Heart left ventricle (tissue), 16 donors: Measurements from ENCODE around the gene PLEKHG4B. TPM values are rescaled to one million over a fixed set of nuclear protein-coding genes. Genes with fewer than 3 reads are reported as not detected.

Experiments used
- ATAC-seq, 4 donors: fragments of 200-7000 bp; cut with Tn5 transposase; one replicate each; pipeline ENCODE4 v1.9.1; 2020 to 2022; ENCODE audit warnings: moderate library complexity in 4 of 4, mild to moderate bottlenecking in 3 of 4, moderate number of reproducible peaks in 1 of 4
- DNase-seq, 5 donors: peaks; one replicate each; pipeline ENCODE4 v3.0.0-alpha.2; 2020
- H3K27ac ChIP-seq, 12 donors: fragments of 200-600 bp; sonication (generic) in 4 of 12; one replicate each; pipeline versions ENCODE4 v1.5.0 to v1.8.0; 2016 to 2022; ENCODE audit warnings: mild to moderate bottlenecking in 2 of 12
- H3K27me3 ChIP-seq, 9 donors: fragments of 200-600 bp; sonication (generic) in 2 of 9; one replicate each; pipeline versions ENCODE4 v1.5.1 to v1.8.0; 2016 to 2022; ENCODE audit warnings: mild to moderate bottlenecking in 3 of 9
- H3K36me3 ChIP-seq, 9 donors: fragments of 200-600 bp; sonication (generic) in 2 of 9; one replicate each; pipeline versions ENCODE4 v1.5.0 to v1.8.0; 2018 to 2022; ENCODE audit warnings: mild to moderate bottlenecking in 2 of 9
- H3K4me1 ChIP-seq, 12 donors: fragments of 200-600 bp; sonication (generic) in 4 of 12; one replicate each; pipeline versions ENCODE4 v1.5.0 to v1.8.0; 2016 to 2022; ENCODE audit warnings: mild to moderate bottlenecking in 3 of 12
- H3K4me3 ChIP-seq, 12 donors: fragments of 200-600 bp; sonication (generic) in 4 of 12; one replicate each; pipeline versions ENCODE4 v1.5.0 to v1.8.0; 2017 to 2022; ENCODE audit warnings: mild to moderate bottlenecking in 9 of 12, moderate library complexity in 4 of 12
- H3K9me3 ChIP-seq, 12 donors: fragments of 200-600 bp; sonication (generic) in 4 of 12; one replicate each; pipeline versions ENCODE4 v1.5.0 to v1.8.0; 2016 to 2022; ENCODE audit warnings: mild to moderate bottlenecking in 1 of 12
- CTCF ChIP-seq, 12 donors: fragments of 200-600 bp; sonication (generic) in 4 of 12; IDR thresholded peaks; one replicate each; pipeline versions ENCODE4 v1.5.0 to v1.8.0; 2018 to 2022; ENCODE audit warnings: antibody characterized with exemption in 12 of 12, mild to moderate bottlenecking in 5 of 12
- POLR2A ChIP-seq, 2 donors: fragments of 450-650 bp; IDR thresholded peaks; one replicate each; pipeline ENCODE4 v1.6.1; 2017; ENCODE audit warnings: antibody characterized with exemption in 2 of 2, mild to moderate bottlenecking in 2 of 2, moderate library complexity in 2 of 2
- WGBS, 4 donors: extraction: QIAGEN DNeasy Blood & Tissue Kit in 2 of 4; methylation state at CpG; one replicate each; pipeline versions ENCODE4 v1.1.5 to v1.1.7; 2013 to 2018; 5-methylcytosine and 5-hydroxymethylcytosine counted together
- intact Hi-C, 10 donors: fragments of 100-400 bp; cut with DNase I; formaldehyde crosslinking; loops; one replicate each; pipeline versions ENCODE4 v1.11.1 to v1.14.2; 2022
- polyA plus RNA-seq, 2 donors: library from polyadenylated mRNA; stranded (reverse); fragments of 200-250 nt; gene quantifications; one replicate each; pipeline ENCODE4 v1.2.3, GENCODE V29; 2013
- total RNA-seq, 9 donors: library from RNA; depleted of rRNA in 2 of 9; stranded (reverse); fragments of >200 nt in 2 of 9; fragmentation: NEBNext Ultra II Directional in 3 of 9; extraction: Animal tissue kit (Norgen Biotek cat#: 25700) in 3 of 9; gene quantifications; one replicate each; pipeline versions ENCODE4 v1.1.0 to v1.2.4, GENCODE V29; 2016 to 2023
- donor health status: ischemic (EF 13 %, LVEDD 7.1; RV severe dilation, severe dysfunction).
- donor health status: healthy with polysubstance abuse.
- donor health status: DM: no; HTN: yes; CAD: no.
- donor health status: DM: no; HTN: no; CAD: no.
- donor health status: ischemic (EF 25% LVEDD 6.9; RV normal size, moderate dysfunction).
- donor health status: ischemic (EF 25% LVEDD 5.7; RV mildly dilated, moderate dysfunction).
- donor health status: healthy.
- donor health status: DM: yes; HTN: yes; CAD: no.
- donor health status: ischemic (EF 35%, LVEDD 5.7; RV mildly dilated, moderate dysfunction).
- donor health status: nonischemic (EF 11% LVEDD 7.7; RV severe dilation, severe dysfunction).
- donor health status: DM: yes; HTN: yes; CAD: no.
- donor health status: PGD.
- donor health status: ischemic (EF 29% LVEDD 5.4; RV normal size, mild dysfunction).
- donor health status: nonischemic (EF 23%, LVEDD 6.1; RV moderate dilation, normal function).

The PLEKHG4B gene
- total and polyA plus RNA-seq, 11 donors = 0.03 to 0.34 (median 0.10) TPM; not detected in 7

DNA sequence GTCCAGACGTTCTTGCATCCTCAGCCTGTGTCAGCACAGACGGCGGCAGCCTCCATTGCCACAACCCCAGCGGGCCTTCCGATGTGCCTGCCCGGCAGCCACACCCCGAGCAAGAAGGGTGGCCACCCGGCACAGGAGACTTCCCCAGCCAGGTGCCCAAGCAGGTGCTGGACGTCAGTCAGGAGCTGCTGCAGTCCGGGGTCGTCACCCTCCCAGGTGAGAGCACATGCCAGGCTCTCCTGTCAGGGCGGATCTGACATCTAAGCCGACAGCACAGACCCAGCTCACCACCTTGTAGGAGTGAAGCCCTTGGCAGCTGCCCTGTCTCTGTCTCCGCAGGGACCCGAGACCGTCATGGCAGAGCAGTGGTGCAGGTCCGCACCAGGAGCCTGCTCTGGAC lies 51.1 kb downstream of the PLEKHG4B start:
- TF ChIP-seq POLR2A (IDR thresholded peaks at IDR 0.05) = no peak
- TF ChIP-seq CTCF (IDR thresholded peaks at IDR 0.05) = no peak
- no peak overlapping the region for H3K27ac ChIP-seq
- DNase-seq (peak in 1 of 5 donors; percentile 58), ATAC-seq (no peak)
- WGBS, 4 donors = 80 to 94% (median 89%) methylated on average over 9 to 17 of the region's 17 CpGs
- no peaks in the 10 kb centered on the region for H3K4me1 ChIP-seq
- intact Hi-C loops = no loop called here
- H3K4me3 ChIP-seq = no peak overlapping the region
- no peaks in the 10 kb centered on the region for H3K36me3 ChIP-seq
- H3K27me3 ChIP-seq = peaks cover 0 to 4% (median 0%) of the 10 kb centered on the region in 9 donors
- H3K9me3 ChIP-seq = peaks cover 0 to 14% (median 12%) of the 10 kb centered on the region in 12 donors

DNA sequence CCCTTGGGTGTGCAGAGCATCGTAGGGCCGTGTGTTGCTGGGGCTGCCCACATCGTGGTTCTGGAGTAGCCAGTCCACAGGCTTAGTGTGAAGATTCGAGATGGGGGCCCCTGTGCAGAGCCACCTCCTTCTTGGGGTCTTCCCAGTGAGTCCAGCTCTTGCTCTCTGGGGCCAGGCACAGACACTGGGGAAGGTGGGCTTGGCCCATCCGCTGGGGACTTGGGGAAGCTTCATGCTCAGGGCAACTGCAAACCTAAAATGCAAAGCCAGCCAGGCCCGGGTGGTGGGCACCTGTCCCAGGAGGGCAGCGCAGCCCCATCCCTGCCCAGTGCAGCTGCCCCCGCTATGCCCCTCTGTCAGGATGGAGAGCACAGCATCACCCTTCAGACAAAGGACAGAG lies 53.0 kb downstream of the PLEKHG4B start:
- 88 to 97% (median 90%) methylated on average over 3 to 8 of the region's 8 CpGs for WGBS, 4 donors
- TF ChIP-seq POLR2A (IDR thresholded peaks at IDR 0.05) = no peak
- TF ChIP-seq CTCF (IDR thresholded peaks at IDR 0.05) = no peak
- DNase-seq = no peak
- no peak overlapping the region for H3K4me3 ChIP-seq
- intact Hi-C loops = no loop called here
- peaks cover 0 to 28% (median 18%) of the 10 kb centered on the region in 12 donors for H3K9me3 ChIP-seq
- ATAC-seq = no peak
- peaks cover 0 to 4% (median 0%) of the 10 kb centered on the region in 9 donors for H3K27me3 ChIP-seq
- no peaks in the 10 kb centered on the region for H3K4me1 ChIP-seq
- no peak overlapping the region for H3K27ac ChIP-seq
- no peaks in the 10 kb centered on the region for H3K36me3 ChIP-seq

DNA sequence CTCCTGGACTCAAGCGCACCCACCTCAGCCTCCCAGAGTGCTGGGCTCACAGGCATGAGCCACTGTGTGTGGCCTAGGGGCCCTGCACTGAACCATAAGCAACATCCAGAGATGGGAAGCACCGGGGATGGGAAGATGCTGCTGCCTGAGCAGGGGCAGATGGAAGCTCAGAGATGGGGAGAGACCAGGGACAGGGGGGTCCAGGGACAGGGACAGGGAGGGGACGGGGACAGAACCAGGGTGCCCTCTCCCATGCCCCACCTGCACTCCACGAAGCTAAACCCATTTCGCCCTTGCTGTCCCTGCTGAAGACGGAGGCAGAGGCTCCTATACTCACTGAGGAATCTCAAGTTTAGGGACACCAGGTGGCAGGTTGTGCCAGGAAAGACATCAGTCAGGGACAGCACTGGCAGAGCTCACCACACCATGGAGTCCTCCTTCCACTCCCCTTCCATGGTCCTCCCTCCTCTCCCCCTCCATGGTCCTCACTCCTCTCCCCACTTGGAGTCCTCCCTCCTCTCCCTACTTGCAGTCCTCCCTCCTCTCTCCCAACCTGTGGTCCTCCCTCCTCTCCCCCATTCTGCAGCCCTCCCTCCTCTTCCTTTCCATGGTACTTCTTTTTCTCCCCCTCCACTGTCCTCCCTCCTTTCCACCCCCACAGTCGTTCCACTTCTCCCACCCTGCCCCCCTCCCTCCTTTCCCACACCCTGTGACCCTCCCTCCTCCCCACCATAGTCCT lies 53.8 kb downstream of the PLEKHG4B start:
- TF ChIP-seq CTCF (IDR thresholded peaks at IDR 0.05) (no peak), POLR2A (IDR thresholded peaks at IDR 0.05) (no peak)
- H3K36me3 ChIP-seq = no peaks in the 10 kb centered on the region
- DNase-seq = no peak
- H3K4me3 ChIP-seq = no peak overlapping the region
- H3K9me3 ChIP-seq = peaks cover 0 to 28% (median 18%) of the 10 kb centered on the region in 12 donors
- 64 to 90% (median 88%) methylated on average over 7 of the region's 7 CpGs for WGBS, 4 donors
- H3K27me3 ChIP-seq = no peaks in the 10 kb centered on the region
- intact Hi-C loops = no loop called here
- H3K4me1 ChIP-seq = no peaks in the 10 kb centered on the region
- no peak for ATAC-seq
- no peak overlapping the region for H3K27ac ChIP-seq

DNA sequence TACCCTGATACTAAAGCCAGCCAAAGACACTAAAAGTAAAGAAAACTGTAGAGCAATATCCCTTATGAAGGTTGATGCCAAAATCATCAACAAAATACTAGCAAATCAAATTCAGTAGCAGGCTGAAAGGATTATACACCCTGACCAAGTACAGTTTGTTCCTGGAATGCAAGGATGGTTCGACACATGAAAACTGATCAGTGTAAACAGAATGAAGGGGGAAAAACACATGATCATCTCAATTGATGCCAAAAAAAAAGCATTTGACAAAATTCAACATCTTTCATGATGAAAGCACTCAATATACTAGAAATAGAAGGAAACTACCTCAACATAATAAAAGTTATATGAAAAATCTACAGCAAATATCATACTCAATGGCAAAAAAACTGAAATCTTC lies 55.8 kb downstream of the PLEKHG4B start:
- H3K4me1 ChIP-seq = no peaks in the 10 kb centered on the region
- H3K27me3 ChIP-seq = no peaks in the 10 kb centered on the region

More for the DNA sequence above, 55.8 kb downstream of the PLEKHG4B start:
- peaks cover 0 to 28% (median 18%) of the 10 kb centered on the region in 12 donors for H3K9me3 ChIP-seq
- H3K36me3 ChIP-seq = no peaks in the 10 kb centered on the region
- H3K4me3 ChIP-seq = no peak overlapping the region
- TF ChIP-seq CTCF (IDR thresholded peaks at IDR 0.05) = no peak
- no peak for TF ChIP-seq POLR2A (IDR thresholded peaks at IDR 0.05)
- intact Hi-C loops = no loop called here
- ATAC-seq (no peak), DNase-seq (no peak)
- no peak overlapping the region for H3K27ac ChIP-seq
- WGBS, 4 donors = 89 to 99% (median 95%) methylated on average over 1 of the region's 1 CpG
